ENCODE data around the gene BICD2. TPM values are rescaled to one million over a fixed set of nuclear protein-coding genes. Genes with fewer than 3 reads are reported as not detected.

Gene BICD2
- total RNA-seq, 4 donors from 2014 or later = 28.3 to 54.0 (median 44.2) TPM

GRCh38 chr9:92666912-92667532 lies 97.6 kb downstream of the BICD2 start:
- no peak for TF ChIP-seq CTCF (IDR thresholded peaks at IDR 0.05)
- ATAC-seq (ENCODE audit: low FRiP score) = no peak
- DNase-seq (ENCODE audit: low spot score) = no peak

GRCh38 chr9:92666236-92666635 lies 98.4 kb downstream of the BICD2 start:
- ATAC-seq (ENCODE audit: low FRiP score) (no peak), DNase-seq (ENCODE audit: low spot score) (no peak)
- no peak for TF ChIP-seq CTCF (IDR thresholded peaks at IDR 0.05)

GRCh38 chr9:92665836-92666235 lies 98.8 kb downstream of the BICD2 start:
- ATAC-seq (ENCODE audit: low FRiP score) = no peak
- TF ChIP-seq CTCF (IDR thresholded peaks at IDR 0.05) = no peak
- DNase-seq (ENCODE audit: low spot score) = no peak

GRCh38 chr9:92664394-92665152 lies 100.1 kb downstream of the BICD2 start:
- no peak for ATAC-seq (ENCODE audit: low FRiP score)
- no peak for DNase-seq (ENCODE audit: low spot score)
- TF ChIP-seq CTCF (IDR thresholded peaks at IDR 0.05) = no peak

GRCh38 chr9:92663951-92664350 lies 100.7 kb downstream of the BICD2 start:
- no peak for TF ChIP-seq CTCF (IDR thresholded peaks at IDR 0.05)
- ATAC-seq (ENCODE audit: low FRiP score) = no peak
- no peak for DNase-seq (ENCODE audit: low spot score)

GRCh38 chr9:92663126-92663525 lies 101.5 kb downstream of the BICD2 start:
- DNase-seq (ENCODE audit: low spot score) = no peak
- TF ChIP-seq CTCF (IDR thresholded peaks at IDR 0.05) = no peak
- no peak for ATAC-seq (ENCODE audit: low FRiP score)

GRCh38 chr9:92661743-92662142 lies 102.9 kb downstream of the BICD2 start:
- DNase-seq (ENCODE audit: low spot score) (no peak), ATAC-seq (ENCODE audit: low FRiP score) (no peak)
- TF ChIP-seq CTCF (IDR thresholded peaks at IDR 0.05) = no peak
